Effector memory CD8-positive, alpha-beta T cell (primary cell): Measurements from ENCODE around the gene BMERB1.
A peak's percentile ranks its signal among the peaks of the same experiment; 100 is the strongest.

Experiments
- ATAC-seq: fragments of 150-1000 bp; cut with Tn5 transposase; replicated peaks from 2 replicates; pipeline ENCODE4 v1.10.0; 2021; ENCODE audit warnings: mild to moderate bottlenecking, moderate library complexity
- DNase-seq, 3 experiments: peaks; one replicate each; pipeline ENCODE4 v3.0.0; 2021
- H3K27ac Mint-ChIP-seq, 2 donors: one replicate each; pipeline ENCODE4 v1.8.0; 2022; ENCODE audit warnings: mild to moderate bottlenecking in 2 of 2, mixed read lengths in 2 of 2, moderate library complexity in 2 of 2
- H3K27me3 Mint-ChIP-seq, 2 donors: one replicate each; pipeline ENCODE4 v1.8.0; 2022; ENCODE audit warnings: mixed read lengths in 2 of 2
- H3K36me3 Mint-ChIP-seq: one replicate; pipeline ENCODE4 v1.8.0; 2022; ENCODE audit warnings: mild to moderate bottlenecking, moderate library complexity, mixed read lengths; ENCODE audit not compliant: insufficient read depth
- H3K4me1 Mint-ChIP-seq, 2 donors: one replicate each; pipeline ENCODE4 v1.8.0; 2022; ENCODE audit warnings: low read depth in 2 of 2, mixed read lengths in 2 of 2
- H3K4me3 Mint-ChIP-seq, 2 donors: one replicate each; pipeline ENCODE4 v1.8.0; 2022; ENCODE audit warnings: mild to moderate bottlenecking in 2 of 2, mixed read lengths in 2 of 2, moderate library complexity in 2 of 2
- H3K9me3 Mint-ChIP-seq, 2 donors: one replicate each; pipeline ENCODE4 v1.8.0; 2022; ENCODE audit warnings: mixed read lengths in 2 of 2

Gene BMERB1

DNA sequence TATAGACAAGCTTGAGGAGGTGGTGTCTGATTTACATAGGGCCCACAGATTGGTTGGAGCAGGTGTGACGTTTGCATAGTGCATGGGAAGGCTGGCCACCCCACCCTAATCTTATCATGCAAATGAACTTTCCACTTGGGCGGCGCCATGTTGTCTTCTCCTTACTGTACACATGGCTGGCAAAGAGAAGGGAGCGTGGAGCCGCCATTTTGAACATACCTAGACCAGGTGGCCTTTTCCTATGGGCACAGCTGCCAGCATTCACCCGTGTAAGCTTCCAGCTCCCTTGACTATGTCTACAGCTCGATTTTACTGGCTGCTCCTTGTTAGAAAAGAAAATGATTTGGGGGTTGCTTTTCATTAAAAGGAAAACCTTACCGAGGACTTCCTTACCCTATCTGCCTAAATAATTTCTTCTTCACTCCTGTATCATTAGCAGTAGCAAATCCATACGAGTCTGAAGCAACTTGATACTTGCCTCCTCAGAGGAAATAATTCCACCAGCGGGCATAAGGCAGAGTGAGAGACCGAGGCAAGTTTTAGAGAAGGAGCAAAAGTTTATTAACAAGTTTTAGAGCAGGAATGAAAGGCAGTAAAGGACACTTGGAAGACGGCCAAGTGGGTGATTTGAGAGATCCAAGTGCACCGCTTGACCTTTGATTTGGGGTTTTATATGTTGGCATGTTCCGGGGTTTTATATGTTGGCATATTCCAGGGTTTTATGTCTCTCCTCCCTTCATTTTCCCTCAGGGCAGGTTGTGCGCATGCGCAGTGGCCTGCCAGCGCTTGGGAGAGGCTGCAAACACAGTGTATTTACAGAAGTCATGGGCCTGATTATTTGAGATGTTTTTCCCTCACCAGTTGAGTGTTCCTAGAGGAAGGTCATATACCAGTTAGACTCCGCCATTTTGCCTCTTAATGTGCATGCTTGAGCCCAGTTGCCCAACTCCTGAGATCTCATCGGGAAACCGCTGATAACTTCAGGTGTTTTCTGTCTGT is 142.9 kb downstream of the BMERB1 start:
- Mint-ChIP-seq H3K4me1 (peaks cover 8 to 11% of the 10 kb centered on the region in 2 donors), H3K27me3 (no peaks in the 10 kb centered on the region), H3K9me3 (no peaks in the 10 kb centered on the region), H3K4me3 (no peak overlapping the region), H3K36me3 (no peaks in the 10 kb centered on the region), H3K27ac (peak overlapping the region in 1 of 2 donors; percentile 54)
- ATAC-seq: no peak
- no peak for DNase-seq

DNA sequence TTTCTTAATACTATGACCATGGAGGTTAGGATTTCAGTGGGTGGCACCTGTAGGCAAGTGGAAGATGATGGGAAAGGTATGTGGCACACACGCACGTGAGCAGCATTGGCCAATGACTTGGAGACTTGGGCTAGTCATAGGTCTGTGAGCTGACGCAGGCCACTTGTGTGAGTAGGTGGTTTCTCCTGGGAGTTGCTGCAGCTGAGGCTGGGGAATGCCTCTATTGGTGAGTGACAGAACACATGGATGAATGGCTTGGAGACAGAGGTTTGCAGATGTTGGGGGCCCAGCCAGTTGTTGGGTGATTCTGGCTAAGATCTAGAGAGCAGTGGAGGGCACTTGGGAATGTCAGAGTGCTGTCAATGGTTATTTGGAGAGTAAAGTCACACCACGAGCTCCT is 144.4 kb downstream of the BMERB1 start:
- H3K27me3 Mint-ChIP-seq: no peaks in the 10 kb centered on the region

DNA sequence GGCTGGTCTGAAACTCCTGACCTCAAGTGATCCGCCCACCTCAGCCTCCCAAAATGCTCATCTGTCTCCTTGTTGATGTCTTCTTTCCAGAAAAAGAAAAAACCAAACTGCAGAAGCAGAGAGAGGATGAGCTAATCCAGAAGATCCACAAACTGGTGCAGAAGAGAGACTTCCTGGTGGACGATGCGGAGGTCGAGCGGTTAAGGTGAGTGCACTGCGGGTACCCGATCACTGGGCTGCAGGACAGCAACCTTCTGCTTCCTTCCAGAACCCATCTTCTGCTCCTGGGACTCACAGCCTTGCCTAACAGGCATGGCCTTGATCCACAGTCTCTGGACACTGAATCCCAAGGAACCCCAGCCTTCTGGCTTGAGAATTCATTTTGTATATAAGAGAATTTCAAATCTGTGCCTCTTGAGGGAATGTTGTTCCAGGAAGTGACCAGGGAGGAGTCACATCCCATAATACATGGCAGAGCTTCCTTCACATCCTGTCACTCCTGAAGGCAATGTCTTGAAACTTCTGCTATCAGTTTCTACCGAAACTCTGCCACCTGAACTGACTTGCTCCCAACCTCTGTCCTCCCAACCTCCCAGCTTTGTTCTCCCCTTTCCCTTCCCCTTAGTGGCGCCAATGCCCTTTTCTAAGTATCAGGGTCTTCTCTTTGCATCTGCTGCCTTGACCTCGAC is 146.9 kb downstream of the BMERB1 start:
- peaks cover 4 to 7% of the 10 kb centered on the region in 2 donors for H3K4me1 Mint-ChIP-seq
- H3K9me3 Mint-ChIP-seq: peaks cover 0 to 4% of the 10 kb centered on the region in 2 donors
- ATAC-seq (no peak), DNase-seq (no peak)
- no peaks in the 10 kb centered on the region for H3K27me3 Mint-ChIP-seq
- no peak overlapping the region for H3K4me3 Mint-ChIP-seq
- H3K27ac Mint-ChIP-seq: peak overlapping the region in 1 of 2 donors; percentile 71
- no peaks in the 10 kb centered on the region for H3K36me3 Mint-ChIP-seq

More for the DNA sequence above, 144.4 kb downstream of the BMERB1 start:
- H3K4me1 Mint-ChIP-seq: peaks cover 8 to 9% of the 10 kb centered on the region in 2 donors
- H3K4me3 Mint-ChIP-seq: no peak overlapping the region
- H3K9me3 Mint-ChIP-seq: no peaks in the 10 kb centered on the region
- DNase-seq (no peak), ATAC-seq (no peak)
- H3K36me3 Mint-ChIP-seq: no peaks in the 10 kb centered on the region
- peak overlapping the region in 1 of 2 donors; percentile 64 for H3K27ac Mint-ChIP-seq

DNA sequence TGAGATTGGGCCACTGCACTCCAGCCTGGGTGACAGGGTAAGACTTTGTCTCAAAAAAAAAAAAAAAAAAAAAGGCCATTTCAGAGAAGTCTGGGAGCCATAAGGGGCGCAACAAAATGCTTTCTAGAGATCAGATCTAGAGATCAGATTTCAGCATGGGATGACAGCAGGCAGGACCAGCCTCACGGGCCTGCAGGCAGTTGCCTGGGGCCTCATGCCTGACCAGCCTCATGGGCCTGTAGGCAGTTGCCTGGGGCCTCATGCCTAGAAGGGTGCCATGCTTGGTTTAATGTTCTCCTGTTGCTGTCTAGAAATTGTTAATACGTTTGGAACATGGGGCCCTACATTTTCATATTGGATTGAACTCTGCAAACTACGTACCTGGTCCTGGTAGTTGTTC is 149.1 kb downstream of the BMERB1 start:
- Mint-ChIP-seq H3K4me3 (no peak overlapping the region), H3K36me3 (no peaks in the 10 kb centered on the region), H3K27me3 (no peaks in the 10 kb centered on the region), H3K9me3 (peaks cover 0 to 4% of the 10 kb centered on the region in 2 donors), H3K27ac (no peak overlapping the region), H3K4me1 (peaks cover 4 to 12% of the 10 kb centered on the region in 2 donors)
- ATAC-seq: no peak
- DNase-seq: no peak

DNA sequence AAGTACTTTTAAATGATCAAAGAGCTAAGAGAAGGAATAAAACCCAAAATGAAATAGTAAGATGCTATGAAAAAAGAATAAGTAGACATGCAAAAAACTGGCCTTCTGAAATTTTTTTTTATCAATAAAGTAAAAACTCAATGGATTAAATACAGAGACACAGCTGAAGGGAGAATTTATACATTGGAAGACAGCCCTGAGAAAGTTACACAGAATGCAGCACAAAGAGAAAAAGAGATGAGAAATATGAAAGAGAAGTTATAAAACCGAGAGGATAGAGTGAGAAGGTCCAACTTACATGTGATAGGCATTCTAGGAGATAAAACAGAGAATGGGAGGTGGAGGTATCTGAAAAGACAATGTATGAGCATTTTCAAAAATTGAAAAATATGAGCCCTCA is 151.6 kb downstream of the BMERB1 start:
- H3K36me3 Mint-ChIP-seq: peaks cover 7% of the 10 kb centered on the region
- H3K27ac Mint-ChIP-seq: peak overlapping the region in 1 of 2 donors; percentile 44
- ATAC-seq: no peak
- peaks cover 0 to 4% of the 10 kb centered on the region in 2 donors for H3K9me3 Mint-ChIP-seq
- H3K27me3 Mint-ChIP-seq: no peaks in the 10 kb centered on the region
- DNase-seq: no peak
- H3K4me3 Mint-ChIP-seq: no peak overlapping the region
- peaks cover 18 to 24% of the 10 kb centered on the region in 2 donors for H3K4me1 Mint-ChIP-seq

DNA sequence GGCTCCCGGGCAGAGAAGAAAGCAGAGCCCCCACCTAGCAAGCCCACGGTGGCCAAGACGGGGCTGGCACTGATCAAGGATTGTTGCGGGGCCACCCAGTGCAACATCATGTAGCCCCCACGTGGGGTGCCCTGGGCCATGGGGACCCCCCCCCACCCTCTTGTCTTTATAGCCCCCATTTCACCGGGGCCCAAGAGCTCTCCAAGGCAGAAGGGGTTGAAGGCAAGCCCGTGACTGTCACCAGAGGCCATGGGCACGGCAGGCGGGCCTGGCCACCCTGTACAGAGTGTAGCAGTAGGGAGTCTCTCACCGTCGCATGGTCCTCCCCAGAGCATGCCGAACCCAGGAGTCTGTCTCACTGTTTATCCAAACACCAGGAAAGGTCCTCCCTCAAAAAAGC is 152.3 kb downstream of the BMERB1 start:
- Mint-ChIP-seq H3K36me3 (peaks cover 13% of the 10 kb centered on the region), H3K9me3 (peaks cover 0 to 4% of the 10 kb centered on the region in 2 donors), H3K4me3 (no peak overlapping the region), H3K27ac (peak overlapping the region in 1 of 2 donors; percentile 69), H3K27me3 (no peaks in the 10 kb centered on the region), H3K4me1 (peaks cover 23 to 28% of the 10 kb centered on the region in 2 donors)
- ATAC-seq: no peak
- DNase-seq: no peak

DNA sequence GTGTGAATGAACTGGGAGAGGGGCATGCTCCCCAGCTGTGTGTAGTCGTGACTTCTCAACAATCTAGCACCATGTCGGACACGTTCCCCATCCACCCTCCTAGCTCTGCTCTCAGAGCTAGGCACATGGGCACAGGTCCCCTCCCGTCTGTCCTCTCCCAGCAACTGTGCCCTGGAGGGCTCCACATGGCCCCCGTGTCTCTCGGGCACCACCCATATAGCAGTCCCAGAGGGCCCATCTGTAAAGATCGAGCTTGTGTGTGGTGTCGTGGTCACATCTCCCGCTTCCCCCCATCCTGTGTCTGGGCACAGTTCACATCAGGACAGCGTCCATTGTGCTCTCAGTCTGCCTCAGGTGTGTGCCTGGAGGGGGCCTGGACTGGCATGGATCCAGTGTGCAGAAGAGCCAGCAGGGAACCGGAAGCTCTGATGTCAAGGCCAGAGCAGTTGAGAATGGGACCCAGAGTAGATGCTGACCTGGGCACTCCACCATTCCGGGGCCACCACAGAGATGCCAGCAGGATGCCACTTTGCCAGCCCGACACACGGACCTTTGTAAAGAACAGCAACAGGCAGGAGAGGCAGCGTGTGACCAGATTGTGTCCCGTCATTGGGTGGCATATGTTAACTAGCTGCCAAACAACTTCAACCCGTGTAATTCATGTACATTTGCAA is 152.9 kb downstream of the BMERB1 start:
- no peaks in the 10 kb centered on the region for H3K27me3 Mint-ChIP-seq
- peak overlapping the region; percentile 69 to 99 for H3K27ac Mint-ChIP-seq
- H3K36me3 Mint-ChIP-seq: peaks cover 13% of the 10 kb centered on the region
- DNase-seq (no peak), ATAC-seq (no peak)
- no peak overlapping the region for H3K4me3 Mint-ChIP-seq
- H3K9me3 Mint-ChIP-seq: peaks cover 0 to 4% of the 10 kb centered on the region in 2 donors
- peaks cover 23 to 29% of the 10 kb centered on the region in 2 donors for H3K4me1 Mint-ChIP-seq

DNA sequence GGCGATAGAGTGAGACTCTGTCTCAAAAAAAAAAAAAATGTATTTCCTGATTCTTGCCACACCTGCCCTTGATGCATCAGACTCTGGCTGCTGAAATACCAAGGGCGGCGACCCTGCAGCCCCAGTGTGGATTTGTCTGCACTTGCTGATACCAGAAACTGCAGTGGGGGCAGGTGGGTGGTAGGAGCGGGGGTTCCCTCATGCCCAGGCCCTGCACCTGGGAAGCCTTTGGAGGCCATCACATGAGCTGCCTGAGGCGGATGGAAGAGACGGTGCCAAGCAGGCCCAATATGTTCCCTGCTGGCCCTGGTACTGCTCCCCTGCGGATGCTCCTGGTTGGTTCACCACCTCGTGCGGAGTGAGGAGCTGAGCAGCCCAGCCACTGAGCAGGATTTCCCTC is 157.9 kb downstream of the BMERB1 start:
- ATAC-seq: no peak

DNA sequence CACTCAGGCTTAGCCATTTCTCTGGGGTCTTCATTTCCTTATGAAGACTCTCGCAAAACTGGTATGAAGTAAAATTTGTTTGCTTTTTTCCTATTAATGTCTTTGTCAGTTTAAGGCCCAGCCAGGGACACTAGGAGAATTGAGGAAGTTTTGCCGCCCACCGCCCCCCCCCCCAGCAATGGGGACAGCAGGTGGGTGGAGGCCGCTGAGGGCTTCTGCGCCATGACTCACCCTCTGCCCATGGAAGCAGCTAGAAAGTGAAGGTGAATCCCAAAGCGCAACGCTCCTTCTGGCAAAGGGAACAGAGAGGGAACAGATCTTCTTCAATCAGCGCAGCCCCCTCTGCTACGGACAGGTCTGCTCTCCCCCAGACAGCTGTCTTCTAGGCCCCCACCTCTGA is 158.8 kb downstream of the BMERB1 start:
- Mint-ChIP-seq H3K4me1 (peaks cover 35 to 45% of the 10 kb centered on the region in 2 donors), H3K27ac (peak overlapping the region; percentile 99), H3K9me3 (no peaks in the 10 kb centered on the region), H3K4me3 (peak overlapping the region in 1 of 2 donors; percentile 41), H3K36me3 (peaks cover 41% of the 10 kb centered on the region), H3K27me3 (no peaks in the 10 kb centered on the region)
- ATAC-seq (no peak), DNase-seq (no peak)

More for the DNA sequence above, 157.9 kb downstream of the BMERB1 start:
- H3K9me3 Mint-ChIP-seq: no peaks in the 10 kb centered on the region
- peaks cover 36 to 45% of the 10 kb centered on the region in 2 donors for H3K4me1 Mint-ChIP-seq
- H3K4me3 Mint-ChIP-seq: peak overlapping the region; percentile 28 to 59
- peaks cover 35% of the 10 kb centered on the region for H3K36me3 Mint-ChIP-seq
- H3K27me3 Mint-ChIP-seq: no peaks in the 10 kb centered on the region
- DNase-seq: peak in 1 of 3 experiments; percentile 11
- peak overlapping the region; percentile 99 for H3K27ac Mint-ChIP-seq

DNA sequence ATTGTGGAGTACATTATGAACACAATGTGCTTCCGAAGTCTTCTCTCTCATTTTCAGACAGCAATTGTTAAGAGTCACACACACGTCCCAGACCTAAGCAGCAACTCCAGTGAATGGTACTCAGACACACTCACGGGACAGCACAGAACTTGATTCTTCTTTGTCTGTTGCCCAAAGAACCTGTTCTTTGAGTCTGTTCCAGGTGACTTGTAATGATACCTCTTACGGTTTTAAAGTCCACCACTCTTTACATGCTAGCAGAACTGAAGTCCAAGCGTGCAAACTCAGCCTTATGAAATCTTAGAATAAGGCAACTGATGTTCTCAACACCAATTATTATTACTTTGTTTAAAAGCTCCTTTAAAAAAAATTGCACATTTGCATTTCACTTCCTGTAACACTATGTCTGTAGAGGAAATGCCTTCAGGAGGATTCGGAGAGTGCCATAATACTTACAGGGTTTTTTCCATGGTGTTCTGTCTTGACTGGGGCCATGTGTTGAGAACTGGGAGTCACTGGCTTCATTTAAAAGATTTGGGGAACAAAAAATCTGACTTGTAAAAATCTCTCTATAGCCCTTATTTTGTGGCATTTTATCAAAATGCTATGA is 160.4 kb downstream of the BMERB1 start:
- no peaks in the 10 kb centered on the region for H3K9me3 Mint-ChIP-seq
- peaks cover 51% of the 10 kb centered on the region for H3K36me3 Mint-ChIP-seq
- peak overlapping the region; percentile 99 for H3K27ac Mint-ChIP-seq
- ATAC-seq (no peak), DNase-seq (no peak)
- H3K4me1 Mint-ChIP-seq: peaks cover 26 to 40% of the 10 kb centered on the region in 2 donors
- H3K4me3 Mint-ChIP-seq: peak overlapping the region in 1 of 2 donors; percentile 25
- H3K27me3 Mint-ChIP-seq: no peaks in the 10 kb centered on the region

DNA sequence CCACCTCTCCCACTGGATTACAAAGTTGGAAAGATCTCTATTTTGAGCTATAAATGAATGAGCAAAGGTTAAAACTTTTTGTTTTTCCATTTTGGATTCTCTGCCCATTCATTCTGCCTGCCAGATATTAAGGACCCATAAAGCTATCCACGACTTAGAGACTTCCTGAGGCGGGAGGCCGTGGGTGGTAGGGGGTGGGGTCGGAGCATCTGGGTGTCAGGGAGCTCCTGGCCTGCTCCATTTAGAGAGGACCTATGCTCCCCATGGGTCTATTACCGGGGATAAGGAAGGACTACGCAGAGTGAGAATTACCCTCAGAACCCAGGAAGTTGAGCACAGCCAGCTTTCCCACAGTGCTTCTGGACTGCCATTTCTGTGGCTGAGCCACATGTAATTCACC is 162.7 kb downstream of the BMERB1 start:
- Mint-ChIP-seq H3K4me3 (no peak overlapping the region), H3K27me3 (no peaks in the 10 kb centered on the region), H3K36me3 (peaks cover 66% of the 10 kb centered on the region), H3K4me1 (peaks cover 13 to 25% of the 10 kb centered on the region in 2 donors), H3K9me3 (no peaks in the 10 kb centered on the region), H3K27ac (peak overlapping the region; percentile 58 to 99)
- ATAC-seq (no peak), DNase-seq (no peak)

DNA sequence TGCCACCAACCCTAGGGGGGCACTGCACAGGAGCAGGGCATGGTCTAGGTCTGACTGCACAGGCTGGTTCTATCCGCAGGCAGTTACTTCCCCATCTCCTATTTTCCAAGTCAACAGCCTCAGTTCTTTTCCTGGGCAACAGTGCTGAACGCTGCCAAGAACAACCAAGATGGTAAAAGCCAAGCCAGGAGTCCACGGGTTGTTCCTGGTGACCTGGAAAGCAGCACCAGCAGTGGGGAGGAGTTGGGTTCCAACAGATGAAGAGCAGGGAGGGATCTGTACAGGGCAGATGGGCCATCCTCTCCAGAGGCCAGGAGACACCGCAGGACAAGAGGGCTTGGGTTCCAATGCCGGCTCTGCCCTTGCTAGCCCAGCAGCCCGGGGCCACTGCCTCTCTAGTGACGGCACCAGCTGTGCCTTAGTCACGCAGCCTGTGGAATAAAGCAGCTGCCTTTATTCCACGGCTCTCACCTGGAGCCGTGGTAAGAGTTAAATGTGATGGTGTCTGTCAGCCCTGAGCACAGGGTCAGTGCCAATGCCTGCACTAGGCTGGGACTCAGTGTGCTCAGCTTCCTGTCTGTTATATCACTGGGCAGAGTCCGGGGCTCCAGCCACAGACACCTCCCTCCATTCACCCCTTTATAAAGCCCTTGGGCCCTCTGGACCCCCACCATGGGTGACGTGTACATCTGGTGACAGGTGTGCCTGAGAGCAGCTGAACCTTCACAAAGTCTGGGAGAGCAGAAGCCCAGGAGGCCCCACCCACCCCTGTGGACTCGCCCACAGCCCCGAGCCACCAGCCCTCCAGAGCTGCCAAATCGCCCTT is 163.6 kb downstream of the BMERB1 start:
- Mint-ChIP-seq H3K27me3 (no peaks in the 10 kb centered on the region), H3K4me1 (peaks cover 7 to 23% of the 10 kb centered on the region in 2 donors), H3K9me3 (no peaks in the 10 kb centered on the region), H3K36me3 (peaks cover 73% of the 10 kb centered on the region), H3K4me3 (no peak overlapping the region), H3K27ac (peak overlapping the region; percentile 58 to 99)
- no peak for DNase-seq
- ATAC-seq: no peak
